ENCODE data around the gene ZNRF2.

The ZNRF2 gene

DNA sequence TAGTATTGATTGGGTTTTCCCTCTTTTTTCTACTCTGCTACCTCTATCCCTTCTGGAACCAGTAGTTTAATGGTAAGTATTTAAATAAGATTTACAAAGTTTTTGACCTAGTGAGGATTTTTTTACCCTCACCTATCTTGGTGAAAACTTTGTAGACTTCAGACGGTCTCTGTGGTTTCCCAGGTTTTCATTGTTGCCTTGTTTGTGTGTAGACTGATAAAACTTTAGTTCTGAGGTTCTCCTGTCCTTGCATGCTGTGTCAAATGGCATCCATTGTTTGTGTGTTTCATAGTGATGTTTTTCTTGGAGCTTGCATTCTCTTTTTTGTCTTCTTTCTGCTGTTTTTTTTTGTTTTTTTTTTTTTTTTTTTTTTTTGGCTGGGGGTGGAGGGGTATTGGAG lies 22.6 kb downstream of the ZNRF2 start:
- H3K27me3 ChIP-seq (ENCODE audit: insufficient read depth, low read length) = no peaks in the 10 kb centered on the region
- H3K4me1 ChIP-seq (ENCODE audit: control insufficient read depth, insufficient read depth, low read length, unreplicated experiment) = peaks cover 5% of the 10 kb centered on the region

DNA sequence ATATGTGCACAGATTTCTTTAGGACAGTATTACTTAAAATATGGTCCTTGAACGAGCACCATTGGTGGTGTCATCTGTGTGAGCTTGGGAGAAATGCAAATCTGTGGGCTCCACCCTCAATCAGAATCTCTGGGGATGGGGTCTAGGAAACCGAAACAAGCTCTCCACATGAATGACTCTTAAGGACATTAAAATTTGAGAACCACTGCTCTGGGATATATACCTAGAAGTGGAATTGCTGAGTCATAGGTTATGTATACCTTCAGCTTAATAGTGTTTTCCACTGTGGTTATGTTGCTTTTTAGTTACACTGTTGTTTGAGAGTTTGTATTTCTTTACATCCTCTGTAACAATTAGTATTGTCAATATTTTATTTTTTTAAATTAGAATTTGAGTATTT lies 24.0 kb downstream of the ZNRF2 start:
- Histone ChIP-seq H2AFZ (ENCODE audit: low read length, unreplicated experiment) (no peak overlapping the region), H3K79me2 (ENCODE audit: control insufficient read depth, insufficient read depth, low read length, unreplicated experiment) (peaks cover 19% of the 10 kb centered on the region), H3K36me3 (ENCODE audit: insufficient read depth, low read length) (no peaks in the 10 kb centered on the region), H3K4me3 (ENCODE audit: low read depth, low read length) (no peak overlapping the region), H3K27ac (ENCODE audit: low read depth, low read length) (no peak overlapping the region), H3K4me1 (ENCODE audit: control insufficient read depth, insufficient read depth, low read length, unreplicated experiment) (peaks cover 5% of the 10 kb centered on the region), H3K27me3 (ENCODE audit: insufficient read depth, low read length) (no peaks in the 10 kb centered on the region)

More for the DNA sequence above, 22.6 kb downstream of the ZNRF2 start:
- no peak overlapping the region for H2AFZ ChIP-seq (ENCODE audit: low read length, unreplicated experiment)
- H3K79me2 ChIP-seq (ENCODE audit: control insufficient read depth, insufficient read depth, low read length, unreplicated experiment) = peaks cover 16% of the 10 kb centered on the region
- no peak overlapping the region for H3K27ac ChIP-seq (ENCODE audit: low read depth, low read length)
- no peak overlapping the region for H3K4me3 ChIP-seq (ENCODE audit: low read depth, low read length)
- no peaks in the 10 kb centered on the region for H3K36me3 ChIP-seq (ENCODE audit: insufficient read depth, low read length)

DNA sequence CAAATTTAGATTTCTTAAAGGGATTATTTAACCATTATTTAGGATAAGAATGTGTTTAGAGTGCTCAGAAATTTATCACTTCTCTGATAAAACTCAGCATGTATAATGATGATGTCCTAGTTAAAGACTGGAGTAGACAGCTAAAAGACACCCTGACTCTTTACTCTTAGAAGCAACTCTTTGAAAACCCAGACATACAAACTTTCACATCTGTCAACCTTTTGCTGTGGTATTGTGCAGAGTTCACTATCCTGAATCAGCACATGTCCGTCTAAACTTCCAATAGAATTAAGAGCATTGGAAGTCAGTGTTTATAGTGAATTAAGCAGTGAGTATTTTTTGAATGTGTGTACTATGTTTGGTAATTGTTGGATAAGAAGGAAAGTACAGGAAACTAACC lies 24.9 kb downstream of the ZNRF2 start:
- H3K27ac ChIP-seq (ENCODE audit: low read depth, low read length) = no peak overlapping the region
- peaks cover 5% of the 10 kb centered on the region for H3K4me1 ChIP-seq (ENCODE audit: control insufficient read depth, insufficient read depth, low read length, unreplicated experiment)
- H2AFZ ChIP-seq (ENCODE audit: low read length, unreplicated experiment) = no peak overlapping the region
- peaks cover 19% of the 10 kb centered on the region for H3K79me2 ChIP-seq (ENCODE audit: control insufficient read depth, insufficient read depth, low read length, unreplicated experiment)
- no peak overlapping the region for H3K4me3 ChIP-seq (ENCODE audit: low read depth, low read length)
- H3K27me3 ChIP-seq (ENCODE audit: insufficient read depth, low read length) = no peaks in the 10 kb centered on the region
- H3K36me3 ChIP-seq (ENCODE audit: insufficient read depth, low read length) = no peaks in the 10 kb centered on the region

DNA sequence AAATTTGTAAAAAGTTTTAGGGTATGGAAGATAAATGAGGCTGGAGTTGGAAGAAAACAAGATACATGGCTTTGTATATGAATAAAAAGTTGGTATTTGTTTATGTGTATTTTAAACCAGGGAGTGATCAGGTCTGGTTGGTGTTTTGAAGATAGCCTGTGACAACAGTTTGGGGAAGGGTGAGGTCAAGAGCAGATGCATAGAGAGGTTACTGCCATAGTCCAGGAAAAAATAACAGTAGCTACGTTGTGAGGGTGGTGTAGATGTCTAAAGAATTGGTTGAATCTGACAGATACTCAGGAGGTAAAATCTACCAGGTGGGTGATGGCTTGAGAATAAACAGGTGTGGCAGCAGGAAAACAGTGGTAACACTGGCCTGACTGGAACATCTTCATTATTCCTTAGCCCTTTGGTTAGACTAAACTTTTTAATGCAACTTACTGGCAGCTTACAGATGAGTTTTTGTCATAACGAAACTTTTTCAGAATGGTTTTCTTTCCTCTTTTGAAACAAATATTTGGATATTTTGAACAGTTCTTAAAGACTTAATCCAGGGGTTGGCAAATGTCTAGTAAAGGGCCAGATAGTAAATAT lies 25.5 kb downstream of the ZNRF2 start:
- Histone ChIP-seq H3K27me3 (ENCODE audit: insufficient read depth, low read length) (no peaks in the 10 kb centered on the region), H3K36me3 (ENCODE audit: insufficient read depth, low read length) (no peaks in the 10 kb centered on the region), H3K4me1 (ENCODE audit: control insufficient read depth, insufficient read depth, low read length, unreplicated experiment) (peaks cover 5% of the 10 kb centered on the region), H3K79me2 (ENCODE audit: control insufficient read depth, insufficient read depth, low read length, unreplicated experiment) (peaks cover 19% of the 10 kb centered on the region), H3K27ac (ENCODE audit: low read depth, low read length) (no peak overlapping the region), H2AFZ (ENCODE audit: low read length, unreplicated experiment) (no peak overlapping the region), H3K4me3 (ENCODE audit: low read depth, low read length) (no peak overlapping the region)

DNA sequence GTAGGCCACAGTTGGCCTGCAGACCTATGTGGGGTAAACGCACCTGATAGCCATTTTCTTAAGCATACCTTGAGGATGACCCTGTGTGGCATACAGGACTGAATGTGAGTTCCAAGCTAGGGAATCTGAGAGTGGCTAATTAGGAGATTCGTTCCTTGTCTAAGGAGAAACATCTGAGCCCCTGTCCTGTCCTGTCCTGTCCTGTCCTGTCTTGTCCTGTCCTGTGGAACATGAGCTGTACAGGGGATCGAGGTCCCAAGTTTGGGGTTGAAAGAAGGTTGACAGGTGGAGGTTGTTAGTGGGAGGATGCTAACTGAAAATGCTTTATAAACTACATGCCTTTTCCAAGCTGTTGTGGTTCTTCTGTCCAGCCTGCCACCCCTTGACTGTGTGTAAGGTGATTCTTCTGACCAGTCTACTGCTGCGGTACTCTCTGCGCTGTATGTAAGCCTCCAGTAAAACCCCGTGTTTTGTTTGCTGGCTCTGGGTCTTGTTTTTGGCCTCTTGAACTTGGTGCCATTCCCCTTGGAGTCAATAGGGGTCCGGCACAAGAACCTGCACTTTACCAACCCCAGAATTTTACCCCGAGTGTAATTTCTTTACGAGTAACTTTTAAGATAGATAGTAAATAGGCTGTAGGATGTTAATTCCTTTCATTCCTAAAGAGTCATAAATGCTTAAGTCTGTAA lies 26.4 kb downstream of the ZNRF2 start:
- Histone ChIP-seq H3K4me3 (ENCODE audit: low read depth, low read length) (no peak overlapping the region), H3K27me3 (ENCODE audit: insufficient read depth, low read length) (no peaks in the 10 kb centered on the region), H3K27ac (ENCODE audit: low read depth, low read length) (no peak overlapping the region), H3K4me1 (ENCODE audit: control insufficient read depth, insufficient read depth, low read length, unreplicated experiment) (peaks cover 5% of the 10 kb centered on the region), H3K36me3 (ENCODE audit: insufficient read depth, low read length) (no peaks in the 10 kb centered on the region), H3K79me2 (ENCODE audit: control insufficient read depth, insufficient read depth, low read length, unreplicated experiment) (peaks cover 19% of the 10 kb centered on the region), H2AFZ (ENCODE audit: low read length, unreplicated experiment) (no peak overlapping the region)

DNA sequence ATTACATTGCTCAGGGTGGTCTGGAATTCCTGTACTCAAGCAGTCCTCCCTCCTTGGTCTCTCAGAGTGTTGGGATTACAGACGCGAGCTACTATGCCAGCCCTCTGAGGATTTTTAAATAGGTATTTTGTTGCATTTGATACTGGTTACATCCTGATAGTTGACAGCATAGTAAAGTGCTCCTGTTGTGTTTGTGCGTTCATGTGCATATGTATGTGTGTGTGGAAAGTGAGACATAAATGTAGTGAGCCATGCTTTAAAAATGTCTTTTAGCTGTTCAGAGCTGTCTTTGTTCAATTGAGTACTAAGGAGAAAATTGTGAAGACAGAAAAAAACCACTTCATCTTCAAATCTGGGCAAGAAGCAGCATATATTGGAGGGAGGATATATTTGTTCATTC lies 27.8 kb downstream of the ZNRF2 start:
- Histone ChIP-seq H3K27me3 (ENCODE audit: insufficient read depth, low read length) (no peaks in the 10 kb centered on the region), H3K4me3 (ENCODE audit: low read depth, low read length) (no peak overlapping the region), H3K79me2 (ENCODE audit: control insufficient read depth, insufficient read depth, low read length, unreplicated experiment) (peaks cover 15% of the 10 kb centered on the region), H3K4me1 (ENCODE audit: control insufficient read depth, insufficient read depth, low read length, unreplicated experiment) (peaks cover 5% of the 10 kb centered on the region), H2AFZ (ENCODE audit: low read length, unreplicated experiment) (no peak overlapping the region), H3K36me3 (ENCODE audit: insufficient read depth, low read length) (no peaks in the 10 kb centered on the region), H3K27ac (ENCODE audit: low read depth, low read length) (no peak overlapping the region)

DNA sequence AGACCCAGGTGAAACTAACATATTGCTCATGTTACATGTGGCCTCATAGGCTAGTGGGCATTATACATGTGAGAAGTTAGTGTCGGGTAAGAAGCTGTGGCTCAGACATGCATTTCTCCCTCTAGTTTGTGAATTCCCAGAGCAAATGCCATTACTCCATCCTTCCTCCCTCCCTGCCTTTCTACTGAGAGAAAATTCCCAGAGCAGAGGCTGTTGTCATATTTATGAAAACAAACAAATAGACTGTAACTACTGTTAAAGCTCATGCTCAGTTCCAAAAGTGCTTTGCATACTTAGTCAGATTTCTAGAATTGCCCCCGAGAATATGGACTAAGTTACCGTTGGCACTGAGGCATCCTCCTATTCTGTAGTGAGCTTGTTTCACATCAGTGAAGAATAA lies 29.0 kb downstream of the ZNRF2 start:
- no peaks in the 10 kb centered on the region for H3K36me3 ChIP-seq (ENCODE audit: insufficient read depth, low read length)
- no peak overlapping the region for H2AFZ ChIP-seq (ENCODE audit: low read length, unreplicated experiment)
- peaks cover 6% of the 10 kb centered on the region for H3K4me1 ChIP-seq (ENCODE audit: control insufficient read depth, insufficient read depth, low read length, unreplicated experiment)
- H3K4me3 ChIP-seq (ENCODE audit: low read depth, low read length) = no peak overlapping the region
- H3K27ac ChIP-seq (ENCODE audit: low read depth, low read length) = no peak overlapping the region
- H3K27me3 ChIP-seq (ENCODE audit: insufficient read depth, low read length) = no peaks in the 10 kb centered on the region
- H3K79me2 ChIP-seq (ENCODE audit: control insufficient read depth, insufficient read depth, low read length, unreplicated experiment) = peaks cover 22% of the 10 kb centered on the region

DNA sequence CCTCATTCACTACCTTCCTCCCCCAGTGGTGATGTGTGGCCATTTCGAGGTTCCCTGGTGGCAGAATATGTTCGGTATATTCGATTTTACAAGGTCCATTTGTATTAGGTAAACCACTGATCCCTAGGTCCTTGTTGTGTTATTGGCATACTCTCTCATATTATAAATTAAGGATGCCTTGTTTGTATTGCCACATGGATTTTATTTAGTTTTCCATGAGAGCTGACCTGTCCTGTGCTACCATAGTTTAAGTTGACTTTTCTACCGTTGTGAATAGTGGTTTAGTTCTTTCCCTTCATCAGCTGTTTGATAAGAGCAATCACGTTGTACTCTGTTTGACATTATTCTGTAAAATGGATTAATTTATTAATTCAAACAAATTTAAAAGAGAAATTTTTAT lies 29.4 kb downstream of the ZNRF2 start:
- Histone ChIP-seq H3K36me3 (ENCODE audit: insufficient read depth, low read length) (no peaks in the 10 kb centered on the region), H3K27ac (ENCODE audit: low read depth, low read length) (no peak overlapping the region), H3K4me1 (ENCODE audit: control insufficient read depth, insufficient read depth, low read length, unreplicated experiment) (peaks cover 8% of the 10 kb centered on the region), H3K4me3 (ENCODE audit: low read depth, low read length) (no peak overlapping the region), H3K79me2 (ENCODE audit: control insufficient read depth, insufficient read depth, low read length, unreplicated experiment) (peaks cover 22% of the 10 kb centered on the region), H2AFZ (ENCODE audit: low read length, unreplicated experiment) (no peak overlapping the region), H3K27me3 (ENCODE audit: insufficient read depth, low read length) (no peaks in the 10 kb centered on the region)

DNA sequence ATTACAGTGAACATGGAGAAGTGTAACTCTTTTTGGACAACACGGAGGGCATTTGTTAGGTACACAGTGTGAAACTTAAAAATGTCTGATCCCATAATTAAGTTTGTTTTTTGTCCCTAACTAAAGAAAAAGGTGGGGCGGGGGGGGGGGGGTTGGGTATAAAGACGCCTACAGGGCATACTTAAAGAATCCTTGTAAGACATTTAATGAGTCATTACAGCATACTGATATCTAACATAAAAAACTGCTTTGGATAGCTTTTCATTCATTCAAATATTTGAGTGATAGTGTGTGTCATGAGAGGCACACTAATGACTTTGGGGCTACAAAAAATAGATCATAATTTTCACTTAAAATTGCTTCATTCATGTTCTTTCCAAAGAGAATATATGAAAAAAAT lies 31.2 kb downstream of the ZNRF2 start:
- H3K27ac ChIP-seq (ENCODE audit: low read depth, low read length) = no peak overlapping the region
- H3K4me1 ChIP-seq (ENCODE audit: control insufficient read depth, insufficient read depth, low read length, unreplicated experiment) = peaks cover 13% of the 10 kb centered on the region
- H3K27me3 ChIP-seq (ENCODE audit: insufficient read depth, low read length) = no peaks in the 10 kb centered on the region
- no peaks in the 10 kb centered on the region for H3K36me3 ChIP-seq (ENCODE audit: insufficient read depth, low read length)
- H3K79me2 ChIP-seq (ENCODE audit: control insufficient read depth, insufficient read depth, low read length, unreplicated experiment) = peaks cover 26% of the 10 kb centered on the region
- no peak overlapping the region for H3K4me3 ChIP-seq (ENCODE audit: low read depth, low read length)
- no peak overlapping the region for H2AFZ ChIP-seq (ENCODE audit: low read length, unreplicated experiment)

DNA sequence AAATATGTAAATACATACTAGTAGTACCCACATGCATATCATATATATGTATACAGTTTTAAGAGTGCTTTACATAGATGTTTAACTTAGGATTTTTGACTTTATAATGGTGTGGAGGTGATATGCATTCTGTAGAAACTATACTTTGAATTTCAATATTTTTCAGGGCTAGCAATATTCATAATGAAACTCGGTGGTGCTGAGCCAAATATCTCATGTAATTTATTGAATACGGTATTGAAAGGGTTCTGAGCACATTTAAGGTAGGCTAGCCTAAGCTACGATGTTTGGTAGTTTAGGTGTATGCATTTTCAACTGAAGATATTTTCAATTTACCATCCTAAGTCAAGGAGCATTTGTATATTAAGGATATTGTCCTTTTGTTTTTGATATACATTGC lies 36.0 kb downstream of the ZNRF2 start:
- Histone ChIP-seq H3K27me3 (ENCODE audit: insufficient read depth, low read length) (no peaks in the 10 kb centered on the region), H3K4me1 (ENCODE audit: control insufficient read depth, insufficient read depth, low read length, unreplicated experiment) (peaks cover 29% of the 10 kb centered on the region), H3K4me3 (ENCODE audit: low read depth, low read length) (peak overlapping the region; percentile 81), H3K27ac (ENCODE audit: low read depth, low read length) (no peak overlapping the region), H3K79me2 (ENCODE audit: control insufficient read depth, insufficient read depth, low read length, unreplicated experiment) (peaks cover 45% of the 10 kb centered on the region), H3K36me3 (ENCODE audit: insufficient read depth, low read length) (no peaks in the 10 kb centered on the region), H2AFZ (ENCODE audit: low read length, unreplicated experiment) (no peak overlapping the region)

Data from ACC112 (cell line).